HG02852 (cell line): ENCODE measurements around the gene ENHO.
"Not testable (repeated sequence)": the region's sequence is repeated elsewhere in the genome, so short reads cannot be mapped to it uniquely, and the experiment has no call there.

Experiments
- ATAC-seq: cut with Tn5 transposase; IDR thresholded peaks from one replicate; pipeline ENCODE4 v1.9.1; 2021; ENCODE audit warnings: mild to moderate bottlenecking, moderate library complexity; ENCODE audit not compliant: unreplicated experiment

The ENHO gene

GRCh38 chr9:34532041-34532440 is 9.3 kb upstream of the ENHO start:
- not testable (repeated sequence) for ATAC-seq

- ATAC-seq = no peak
Measured at GRCh38 chr9:34526026-34526425, 3.2 kb upstream of the ENHO start.

GRCh38 chr9:34524349-34524748 is 1.6 kb upstream of the ENHO start:
- ATAC-seq = no peak

GRCh38 chr9:34522091-34522887 is 501 bp downstream of the ENHO start:
- ATAC-seq = no peak

- ATAC-seq = no peak
Measured at GRCh38 chr9:34521406-34522045, 1.3 kb downstream of the ENHO start.

- ATAC-seq = no peak
Measured at GRCh38 chr9:34520505-34521385, 2.0 kb downstream of the ENHO start.

GRCh38 chr9:34520096-34520495 is 2.7 kb downstream of the ENHO start:
- ATAC-seq = no peak

GRCh38 chr9:34519321-34520020 is 3.3 kb downstream of the ENHO start:
- ATAC-seq = no peak

GRCh38 chr9:34518896-34519295 is 3.9 kb downstream of the ENHO start:
- no peak for ATAC-seq

GRCh38 chr9:34518110-34518616 is 4.6 kb downstream of the ENHO start:
- ATAC-seq = no peak

GRCh38 chr9:34517185-34517584 is 5.6 kb downstream of the ENHO start:
- no peak for ATAC-seq

- no peak for ATAC-seq
Measured at GRCh38 chr9:34515959-34516358, 6.8 kb downstream of the ENHO start.

- no peak for ATAC-seq
Measured at GRCh38 chr9:34514816-34515215, 8.0 kb downstream of the ENHO start.

GRCh38 chr9:34514401-34514800 is 8.4 kb downstream of the ENHO start:
- no peak for ATAC-seq

GRCh38 chr9:34513567-34514214 is 9.1 kb downstream of the ENHO start:
- ATAC-seq = no peak

- no peak for ATAC-seq
Measured at GRCh38 chr9:34512131-34513078, 10.4 kb downstream of the ENHO start.

GRCh38 chr9:34510497-34511468 is 12.0 kb downstream of the ENHO start:
- ATAC-seq = no peak

GRCh38 chr9:34508951-34509350 is 13.8 kb downstream of the ENHO start:
- no peak for ATAC-seq
